SK-N-SH treated with all-trans-retinoic acid at 6 μM for 48 hours (cell line): ENCODE data around the gene ABCC4.

Source experiments
- ATAC-seq: fragments of 200-7000 bp; cut with Tn5 transposase; 3 replicates; pipeline ENCODE4 v1.9.1; 2020; ENCODE audit warnings: mild to moderate bottlenecking, moderate library complexity
- BACH2 ChIP-seq: fragments of 250-450 bp; sonication (Bioruptor Pico); IDR thresholded peaks from 2 replicates; pipeline ENCODE4 v1.9.0; 2021; ENCODE audit warnings: mild to moderate bottlenecking, borderline replicate concordance
- CSDC2 ChIP-seq: fragments of 250-450 bp; sonication (Bioruptor Pico); IDR thresholded peaks from 2 replicates; pipeline ENCODE4 v1.5.0; 2020; ENCODE audit warnings: mild to moderate bottlenecking, moderate library complexity
- CSRNP3 ChIP-seq: fragments of 250-450 bp; sonication (Bioruptor Pico); IDR thresholded peaks from 2 replicates; pipeline ENCODE4 v1.5.1; 2021; ENCODE audit warnings: mild to moderate bottlenecking, moderate library complexity
- GLIS3 ChIP-seq: fragments of 250-450 bp; sonication (Bioruptor Pico); IDR thresholded peaks from 2 replicates; pipeline ENCODE4 v1.5.0; 2020; ENCODE audit warnings: mild to moderate bottlenecking, moderate library complexity
- ISL1 ChIP-seq: fragments of 250-450 bp; sonication (Bioruptor Pico); IDR thresholded peaks from 2 replicates; pipeline ENCODE4 v2.1.2; 2022; ENCODE audit warnings: mild to moderate bottlenecking, moderate library complexity
- OSR1 ChIP-seq: fragments of 250-450 bp; sonication (Bioruptor Pico); IDR thresholded peaks from 2 replicates; pipeline ENCODE4 v1.8.0; 2022; ENCODE audit warnings: moderate library complexity, mild to moderate bottlenecking, inconsistent platforms
- PPARA ChIP-seq: fragments of 250-450 bp; sonication (Bioruptor Pico); IDR thresholded peaks from 2 replicates; pipeline ENCODE4 v1.5.0; 2020; ENCODE audit warnings: mild to moderate bottlenecking, borderline replicate concordance
- RARB ChIP-seq: fragments of 250-450 bp; sonication (Bioruptor Pico); IDR thresholded peaks from 2 replicates; pipeline ENCODE4 v1.8.0; 2021; ENCODE audit warnings: mild to moderate bottlenecking, moderate library complexity
- SNAI2 ChIP-seq: fragments of 250-450 bp; sonication (Bioruptor Pico); IDR thresholded peaks from 2 replicates; pipeline ENCODE4 v1.5.0; 2020; ENCODE audit warnings: mild to moderate bottlenecking, moderate library complexity
- TCF4 ChIP-seq: fragments of 250-450 bp; sonication (Bioruptor Pico); IDR thresholded peaks from 2 replicates; pipeline ENCODE4 v1.8.0; 2021; ENCODE audit warnings: mild to moderate bottlenecking, moderate library complexity, borderline replicate concordance
- ZC3H10 ChIP-seq: fragments of 250-450 bp; sonication (Bioruptor Pico); IDR thresholded peaks from 2 replicates; pipeline ENCODE4 v1.5.1; 2021; ENCODE audit warnings: mild to moderate bottlenecking, moderate library complexity
- ZFP3 ChIP-seq: fragments of 250-450 bp; sonication (Bioruptor Pico); IDR thresholded peaks from 2 replicates; pipeline ENCODE4 v1.5.0; 2020; ENCODE audit warnings: mild to moderate bottlenecking, moderate library complexity
- TF ChIP-seq, protein P1 (sequence below): fragments of 250-450 bp; sonication (Bioruptor Pico); IDR thresholded peaks from 2 replicates; pipeline ENCODE4 v1.8.0; 2020; ENCODE audit warnings: mild to moderate bottlenecking, moderate library complexity, borderline replicate concordance
- TF ChIP-seq, protein P2 (sequence below): fragments of 250-450 bp; sonication (Bioruptor Pico); IDR thresholded peaks from 2 replicates; pipeline ENCODE4 v1.5.0; 2020; ENCODE audit warnings: mild to moderate bottlenecking, moderate library complexity
- TF ChIP-seq, protein P3 (sequence below): fragments of 250-450 bp; sonication (Bioruptor Pico); IDR thresholded peaks from 2 replicates; pipeline ENCODE4 v1.5.1; 2020; ENCODE audit warnings: low read depth, mild to moderate bottlenecking, moderate library complexity
- TF ChIP-seq, protein P4 (sequence below): fragments of 250-450 bp; sonication (Bioruptor Pico); IDR thresholded peaks from 2 replicates; pipeline ENCODE4 v1.8.0; 2021; ENCODE audit warnings: low read depth, mild to moderate bottlenecking, moderate library complexity, borderline replicate concordance

The ABCC4 gene

DNA sequence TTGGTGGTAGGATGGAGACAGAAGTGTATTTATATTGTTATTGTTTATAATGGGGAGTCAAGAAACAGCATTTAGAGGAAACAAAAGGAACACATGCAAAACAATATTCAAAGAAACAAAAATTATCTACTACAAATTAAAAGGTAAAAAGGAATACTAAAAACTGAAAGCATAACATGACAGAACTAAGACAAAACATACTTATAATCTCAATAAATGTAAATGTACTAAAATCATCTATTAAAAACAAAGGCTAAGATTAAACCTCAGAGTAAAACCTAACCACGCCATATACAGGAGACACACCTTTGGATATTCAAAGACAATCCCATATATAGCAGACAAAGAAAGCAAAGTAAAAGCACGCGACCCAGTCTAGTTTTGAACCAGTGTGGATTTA lies 273.6 kb downstream of the ABCC4 start:
- TF ChIP-seq, protein P1, sequence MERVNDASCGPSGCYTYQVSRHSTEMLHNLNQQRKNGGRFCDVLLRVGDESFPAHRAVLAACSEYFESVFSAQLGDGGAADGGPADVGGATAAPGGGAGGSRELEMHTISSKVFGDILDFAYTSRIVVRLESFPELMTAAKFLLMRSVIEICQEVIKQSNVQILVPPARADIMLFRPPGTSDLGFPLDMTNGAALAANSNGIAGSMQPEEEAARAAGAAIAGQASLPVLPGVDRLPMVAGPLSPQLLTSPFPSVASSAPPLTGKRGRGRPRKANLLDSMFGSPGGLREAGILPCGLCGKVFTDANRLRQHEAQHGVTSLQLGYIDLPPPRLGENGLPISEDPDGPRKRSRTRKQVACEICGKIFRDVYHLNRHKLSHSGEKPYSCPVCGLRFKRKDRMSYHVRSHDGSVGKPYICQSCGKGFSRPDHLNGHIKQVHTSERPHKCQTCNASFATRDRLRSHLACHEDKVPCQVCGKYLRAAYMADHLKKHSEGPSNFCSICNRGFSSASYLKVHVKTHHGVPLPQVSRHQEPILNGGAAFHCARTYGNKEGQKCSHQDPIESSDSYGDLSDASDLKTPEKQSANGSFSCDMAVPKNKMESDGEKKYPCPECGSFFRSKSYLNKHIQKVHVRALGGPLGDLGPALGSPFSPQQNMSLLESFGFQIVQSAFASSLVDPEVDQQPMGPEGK (CRISPR knock-in tag): no peak
- no peak for TF ChIP-seq BACH2 (CRISPR knock-in tag)
- TF ChIP-seq, protein P2, sequence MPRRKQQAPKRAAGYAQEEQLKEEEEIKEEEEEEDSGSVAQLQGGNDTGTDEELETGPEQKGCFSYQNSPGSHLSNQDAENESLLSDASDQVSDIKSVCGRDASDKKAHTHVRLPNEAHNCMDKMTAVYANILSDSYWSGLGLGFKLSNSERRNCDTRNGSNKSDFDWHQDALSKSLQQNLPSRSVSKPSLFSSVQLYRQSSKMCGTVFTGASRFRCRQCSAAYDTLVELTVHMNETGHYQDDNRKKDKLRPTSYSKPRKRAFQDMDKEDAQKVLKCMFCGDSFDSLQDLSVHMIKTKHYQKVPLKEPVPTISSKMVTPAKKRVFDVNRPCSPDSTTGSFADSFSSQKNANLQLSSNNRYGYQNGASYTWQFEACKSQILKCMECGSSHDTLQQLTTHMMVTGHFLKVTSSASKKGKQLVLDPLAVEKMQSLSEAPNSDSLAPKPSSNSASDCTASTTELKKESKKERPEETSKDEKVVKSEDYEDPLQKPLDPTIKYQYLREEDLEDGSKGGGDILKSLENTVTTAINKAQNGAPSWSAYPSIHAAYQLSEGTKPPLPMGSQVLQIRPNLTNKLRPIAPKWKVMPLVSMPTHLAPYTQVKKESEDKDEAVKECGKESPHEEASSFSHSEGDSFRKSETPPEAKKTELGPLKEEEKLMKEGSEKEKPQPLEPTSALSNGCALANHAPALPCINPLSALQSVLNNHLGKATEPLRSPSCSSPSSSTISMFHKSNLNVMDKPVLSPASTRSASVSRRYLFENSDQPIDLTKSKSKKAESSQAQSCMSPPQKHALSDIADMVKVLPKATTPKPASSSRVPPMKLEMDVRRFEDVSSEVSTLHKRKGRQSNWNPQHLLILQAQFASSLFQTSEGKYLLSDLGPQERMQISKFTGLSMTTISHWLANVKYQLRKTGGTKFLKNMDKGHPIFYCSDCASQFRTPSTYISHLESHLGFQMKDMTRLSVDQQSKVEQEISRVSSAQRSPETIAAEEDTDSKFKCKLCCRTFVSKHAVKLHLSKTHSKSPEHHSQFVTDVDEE (CRISPR knock-in tag): no peak
- no peak for TF ChIP-seq SNAI2 (CRISPR knock-in tag)
- no peak for TF ChIP-seq ZFP3

DNA sequence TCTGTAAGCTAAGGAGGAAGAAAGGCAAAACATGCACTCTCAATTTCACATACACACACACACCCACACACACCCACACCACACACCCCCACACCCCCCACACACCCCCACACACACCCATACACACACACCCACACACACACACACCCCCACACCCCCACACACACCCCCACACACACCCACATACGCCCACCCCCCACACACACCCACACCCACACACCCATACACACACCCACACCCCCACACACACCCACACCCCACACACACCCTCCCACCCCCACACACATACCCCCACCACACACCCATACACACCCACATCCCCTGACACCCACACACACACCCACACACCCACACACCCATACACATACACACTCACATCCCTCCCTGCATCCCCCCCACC lies 276.1 kb downstream of the ABCC4 start:
- ATAC-seq: no peak
- TF ChIP-seq, protein P3, sequence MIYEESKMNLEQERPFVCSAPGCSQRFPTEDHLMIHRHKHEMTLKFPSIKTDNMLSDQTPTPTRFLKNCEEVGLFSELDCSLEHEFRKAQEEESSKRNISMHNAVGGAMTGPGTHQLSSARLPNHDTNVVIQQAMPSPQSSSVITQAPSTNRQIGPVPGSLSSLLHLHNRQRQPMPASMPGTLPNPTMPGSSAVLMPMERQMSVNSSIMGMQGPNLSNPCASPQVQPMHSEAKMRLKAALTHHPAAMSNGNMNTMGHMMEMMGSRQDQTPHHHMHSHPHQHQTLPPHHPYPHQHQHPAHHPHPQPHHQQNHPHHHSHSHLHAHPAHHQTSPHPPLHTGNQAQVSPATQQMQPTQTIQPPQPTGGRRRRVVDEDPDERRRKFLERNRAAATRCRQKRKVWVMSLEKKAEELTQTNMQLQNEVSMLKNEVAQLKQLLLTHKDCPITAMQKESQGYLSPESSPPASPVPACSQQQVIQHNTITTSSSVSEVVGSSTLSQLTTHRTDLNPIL (CRISPR knock-in tag): no peak
- TF ChIP-seq, protein P4, sequence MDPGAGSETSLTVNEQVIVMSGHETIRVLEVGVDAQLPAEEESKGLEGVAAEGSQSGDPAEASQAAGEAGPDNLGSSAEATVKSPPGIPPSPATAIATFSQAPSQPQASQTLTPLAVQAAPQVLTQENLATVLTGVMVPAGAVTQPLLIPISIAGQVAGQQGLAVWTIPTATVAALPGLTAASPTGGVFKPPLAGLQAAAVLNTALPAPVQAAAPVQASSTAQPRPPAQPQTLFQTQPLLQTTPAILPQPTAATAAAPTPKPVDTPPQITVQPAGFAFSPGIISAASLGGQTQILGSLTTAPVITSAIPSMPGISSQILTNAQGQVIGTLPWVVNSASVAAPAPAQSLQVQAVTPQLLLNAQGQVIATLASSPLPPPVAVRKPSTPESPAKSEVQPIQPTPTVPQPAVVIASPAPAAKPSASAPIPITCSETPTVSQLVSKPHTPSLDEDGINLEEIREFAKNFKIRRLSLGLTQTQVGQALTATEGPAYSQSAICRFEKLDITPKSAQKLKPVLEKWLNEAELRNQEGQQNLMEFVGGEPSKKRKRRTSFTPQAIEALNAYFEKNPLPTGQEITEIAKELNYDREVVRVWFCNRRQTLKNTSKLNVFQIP (CRISPR knock-in tag): no peak
- TF ChIP-seq ZC3H10: no peak
- TF ChIP-seq TCF4 (CRISPR knock-in tag): no peak
- TF ChIP-seq GLIS3 (CRISPR knock-in tag): no peak
- TF ChIP-seq PPARA (CRISPR knock-in tag): no peak
- TF ChIP-seq RARB (CRISPR knock-in tag): no peak
- no peak for TF ChIP-seq CSRNP3 (CRISPR knock-in tag)
- TF ChIP-seq OSR1 (CRISPR knock-in tag): no peak
- TF ChIP-seq, protein P2 (CRISPR knock-in tag): no peak
- TF ChIP-seq, protein P1 (CRISPR knock-in tag): no peak
- no peak for TF ChIP-seq ZFP3
- TF ChIP-seq BACH2 (CRISPR knock-in tag): no peak
- TF ChIP-seq CSDC2 (CRISPR knock-in tag): no peak
- TF ChIP-seq ISL1 (CRISPR knock-in tag): no peak
- no peak for TF ChIP-seq SNAI2 (CRISPR knock-in tag)

More for the DNA sequence above, 273.6 kb downstream of the ABCC4 start:
- no peak for ATAC-seq
